WI38 (cell line): ENCODE data around the gene CELSR1.

Source experiments
- H3K4me3 ChIP-seq: 2 replicates; pipeline ENCODE4 v1.5.1; 2011; ENCODE audit warnings: low read depth, mild to moderate bottlenecking, control low read depth, low read length
- TF ChIP-seq, protein P1 (sequence below): IDR thresholded peaks from 2 replicates; pipeline ENCODE4 v1.5.1; 2012; ENCODE audit warnings: low read depth, mild to moderate bottlenecking, control low read depth, low read length

CELSR1 gene

DNA sequence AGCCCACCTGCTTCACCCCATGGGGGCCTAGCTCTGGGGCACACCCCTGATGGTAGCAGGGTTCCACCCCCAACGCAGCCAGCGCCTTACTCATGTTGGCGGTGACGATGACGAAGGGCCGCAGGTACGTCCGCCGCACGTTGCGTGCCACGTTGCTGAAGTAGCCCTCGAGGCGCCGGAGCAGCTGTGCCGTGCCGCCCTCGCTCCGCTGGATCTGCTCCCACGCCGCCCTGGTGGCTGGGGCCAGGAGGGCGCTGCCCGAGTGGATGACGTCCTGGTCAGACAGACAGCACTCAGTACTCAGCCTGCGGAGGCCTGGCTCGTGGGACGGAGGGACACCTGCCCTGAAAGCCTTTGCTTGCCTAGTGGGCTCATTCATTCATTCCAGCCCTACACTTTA lies 151.1 kb downstream of the CELSR1 start:
- TF ChIP-seq, protein P1, sequence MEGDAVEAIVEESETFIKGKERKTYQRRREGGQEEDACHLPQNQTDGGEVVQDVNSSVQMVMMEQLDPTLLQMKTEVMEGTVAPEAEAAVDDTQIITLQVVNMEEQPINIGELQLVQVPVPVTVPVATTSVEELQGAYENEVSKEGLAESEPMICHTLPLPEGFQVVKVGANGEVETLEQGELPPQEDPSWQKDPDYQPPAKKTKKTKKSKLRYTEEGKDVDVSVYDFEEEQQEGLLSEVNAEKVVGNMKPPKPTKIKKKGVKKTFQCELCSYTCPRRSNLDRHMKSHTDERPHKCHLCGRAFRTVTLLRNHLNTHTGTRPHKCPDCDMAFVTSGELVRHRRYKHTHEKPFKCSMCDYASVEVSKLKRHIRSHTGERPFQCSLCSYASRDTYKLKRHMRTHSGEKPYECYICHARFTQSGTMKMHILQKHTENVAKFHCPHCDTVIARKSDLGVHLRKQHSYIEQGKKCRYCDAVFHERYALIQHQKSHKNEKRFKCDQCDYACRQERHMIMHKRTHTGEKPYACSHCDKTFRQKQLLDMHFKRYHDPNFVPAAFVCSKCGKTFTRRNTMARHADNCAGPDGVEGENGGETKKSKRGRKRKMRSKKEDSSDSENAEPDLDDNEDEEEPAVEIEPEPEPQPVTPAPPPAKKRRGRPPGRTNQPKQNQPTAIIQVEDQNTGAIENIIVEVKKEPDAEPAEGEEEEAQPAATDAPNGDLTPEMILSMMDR, result no peak

GRCh38 chr22:46382524-46382923 lies 154.9 kb downstream of the CELSR1 start:
- no peak overlapping the region for H3K4me3 ChIP-seq
- TF ChIP-seq, protein P1, result no peak

More for the DNA sequence above, 151.1 kb downstream of the CELSR1 start:
- H3K4me3 ChIP-seq, result no peak overlapping the region

- H3K4me3 ChIP-seq, result no peak overlapping the region
- TF ChIP-seq, protein P1, result no peak
These were observed 155.7 kb downstream of the CELSR1 start for GRCh38 chr22:46381731-46382130.

DNA sequence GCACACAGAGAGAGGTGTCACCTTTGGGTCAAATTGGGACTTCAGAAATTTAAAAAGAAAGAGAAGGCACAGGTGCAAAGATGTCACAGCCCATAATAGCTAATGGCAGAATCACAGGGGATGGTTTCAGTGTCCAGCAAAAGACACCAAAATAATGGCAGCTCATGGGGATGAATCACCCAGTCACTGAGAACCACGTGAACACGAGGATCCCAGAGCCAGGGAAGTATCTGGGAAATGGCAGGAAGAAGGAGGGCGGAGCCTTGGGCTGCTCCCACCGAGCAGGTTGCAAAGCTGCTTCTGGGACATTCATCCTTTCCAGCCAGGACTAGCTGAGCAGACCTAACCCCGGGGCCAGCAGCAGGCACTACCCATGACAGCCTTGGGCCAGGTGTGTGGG lies 156.3 kb downstream of the CELSR1 start:
- TF ChIP-seq, protein P1, result no peak
- no peak overlapping the region for H3K4me3 ChIP-seq

DNA sequence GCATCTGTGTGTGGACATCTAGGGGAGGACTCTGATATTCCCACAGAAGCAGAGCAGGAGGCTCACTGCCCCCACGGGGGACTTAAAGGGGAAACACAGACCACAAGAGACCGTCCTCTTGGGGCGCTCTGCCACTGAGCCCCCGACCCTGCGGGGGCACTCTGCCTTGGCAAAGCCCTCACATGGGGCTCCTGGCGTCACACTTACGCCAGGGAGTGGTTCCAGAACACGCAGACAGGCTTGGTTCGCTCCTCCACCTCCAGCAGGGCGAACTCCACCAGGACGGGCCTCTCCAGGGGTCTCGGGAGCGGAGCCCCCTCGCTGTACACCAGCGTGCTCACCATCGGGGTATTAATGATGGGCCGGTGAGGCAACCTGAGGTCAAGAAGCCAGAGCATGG lies 156.8 kb downstream of the CELSR1 start:
- no peak overlapping the region for H3K4me3 ChIP-seq
- TF ChIP-seq, protein P1, result no peak

GRCh38 chr22:46380069-46380468 lies 157.4 kb downstream of the CELSR1 start:
- no peak overlapping the region for H3K4me3 ChIP-seq
- TF ChIP-seq, protein P1, result no peak

- TF ChIP-seq, protein P1, result no peak
- no peak overlapping the region for H3K4me3 ChIP-seq
These were observed 158.1 kb downstream of the CELSR1 start for GRCh38 chr22:46379066-46379930.
